Brain pericyte (primary cell): ENCODE data around the gene PRKAG2.

Experiments
- DNase-seq: peaks from one replicate; pipeline ENCODE4 v3.0.0-alpha.2; 2012; ENCODE audit warnings: low read depth, low spot score

The PRKAG2 gene

DNA sequence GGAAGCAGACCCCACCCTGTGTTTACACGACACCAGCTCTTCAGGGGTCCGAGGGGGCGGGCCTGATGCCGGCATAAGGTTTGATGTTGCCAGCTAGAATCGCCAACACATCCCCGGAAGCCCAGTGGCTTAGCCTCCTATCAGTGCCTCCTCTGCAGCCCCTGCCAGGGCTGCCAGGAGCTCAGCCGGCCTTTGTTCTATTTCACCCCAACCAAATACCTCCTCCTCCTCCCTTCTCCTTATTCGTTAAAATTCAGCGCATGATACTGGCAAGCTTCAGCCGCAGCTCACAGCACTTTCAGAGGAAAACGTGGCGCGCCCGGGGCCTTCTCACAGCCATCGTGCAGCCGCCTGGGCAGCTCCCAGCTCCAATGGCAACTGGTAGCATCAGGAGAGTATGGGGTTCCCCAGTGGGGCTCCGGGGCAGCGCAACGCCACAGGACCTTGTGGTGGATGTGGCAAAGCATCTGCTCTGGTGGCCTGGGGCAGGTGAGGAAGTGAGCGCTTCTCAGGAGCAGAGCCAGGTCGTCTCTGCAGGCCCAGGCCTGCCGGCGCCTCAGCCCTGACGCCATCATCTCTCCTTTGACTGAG, 180.9 kb downstream of the PRKAG2 start:
- no peak for DNase-seq

- DNase-seq: no peak
These were observed 181.9 kb downstream of the PRKAG2 start for GRCh38 chr7:151694828-151695580.

DNA sequence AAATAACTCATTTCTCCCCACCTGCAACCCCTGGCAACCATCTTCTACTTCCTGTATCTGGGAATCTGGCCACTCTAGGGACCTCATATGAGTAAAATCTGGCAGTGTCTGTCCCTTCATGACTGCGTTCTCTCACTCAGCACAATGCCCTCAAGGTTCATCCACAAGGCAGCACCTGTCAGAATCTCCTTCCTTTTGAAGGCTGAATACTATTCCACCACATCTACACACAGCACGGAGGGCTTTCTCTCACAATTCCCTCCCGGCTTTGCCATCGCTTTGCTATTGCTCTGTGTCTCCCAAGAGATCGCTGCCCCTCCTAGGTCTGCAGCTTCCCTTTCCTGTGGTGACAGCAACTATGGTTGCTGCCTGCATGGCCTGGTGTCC, 182.5 kb downstream of the PRKAG2 start:
- DNase-seq: no peak

DNA sequence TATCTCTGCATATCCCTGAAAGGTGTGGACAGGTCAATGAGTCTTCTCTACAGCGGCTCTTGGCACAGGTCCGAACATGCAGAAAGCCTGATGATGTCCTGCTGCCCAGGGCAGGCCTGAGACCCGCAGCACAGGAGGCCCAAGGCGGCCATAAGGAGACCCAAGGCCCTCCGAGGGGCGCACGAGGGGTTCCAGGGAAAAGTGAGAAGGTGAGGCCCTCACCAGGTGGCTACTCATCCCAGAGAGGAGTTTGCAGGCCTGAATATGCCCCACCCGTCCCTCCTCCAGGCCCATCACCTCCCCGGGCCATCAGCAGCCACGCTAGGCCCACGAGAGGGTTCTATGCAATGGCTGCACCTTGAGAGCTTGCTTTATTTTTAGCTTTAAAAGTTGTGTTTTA, 183.8 kb downstream of the PRKAG2 start:
- no peak for DNase-seq

DNA sequence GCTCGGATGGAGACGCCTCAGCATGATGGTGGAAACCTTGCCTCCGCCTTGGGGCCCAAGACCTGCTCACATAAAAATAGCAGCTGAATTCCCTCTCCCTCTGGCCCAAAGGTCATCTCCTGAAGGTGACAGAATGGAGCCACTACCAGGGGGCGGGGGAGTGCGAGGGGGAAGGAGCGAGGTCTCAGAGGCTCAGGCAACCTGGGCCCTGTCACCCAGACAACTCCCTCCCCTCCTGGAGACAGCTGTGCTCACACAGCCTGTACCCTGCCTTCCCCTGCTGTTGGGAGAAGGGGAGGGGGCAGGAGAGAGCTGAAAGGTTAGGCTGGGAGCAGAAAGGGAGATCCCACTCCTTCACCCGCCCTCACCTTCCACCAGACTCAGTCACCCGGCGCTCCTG, 184.2 kb downstream of the PRKAG2 start:
- DNase-seq: no peak

GRCh38 chr7:151691449-151691848, 185.5 kb downstream of the PRKAG2 start:
- DNase-seq: no peak

DNA sequence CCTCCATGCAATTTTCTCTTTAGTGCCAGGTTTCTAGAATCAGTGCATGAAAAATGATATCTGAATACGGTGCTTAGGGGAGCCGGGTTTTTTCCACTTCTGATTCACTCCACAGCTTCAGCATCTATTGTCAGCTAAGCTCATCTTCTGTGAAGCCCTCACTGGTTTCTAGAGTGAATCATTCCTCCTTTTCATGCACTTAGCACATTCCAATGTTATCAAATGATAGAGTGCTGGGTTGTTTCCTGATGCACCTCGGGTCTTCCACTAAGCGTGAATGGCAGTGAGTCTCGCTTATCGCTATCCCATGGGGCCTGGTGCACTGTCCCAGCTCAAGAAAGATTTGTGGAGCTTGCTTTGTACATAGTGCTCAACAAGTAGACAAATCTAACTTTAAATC, 186.3 kb downstream of the PRKAG2 start:
- DNase-seq: no peak

DNA sequence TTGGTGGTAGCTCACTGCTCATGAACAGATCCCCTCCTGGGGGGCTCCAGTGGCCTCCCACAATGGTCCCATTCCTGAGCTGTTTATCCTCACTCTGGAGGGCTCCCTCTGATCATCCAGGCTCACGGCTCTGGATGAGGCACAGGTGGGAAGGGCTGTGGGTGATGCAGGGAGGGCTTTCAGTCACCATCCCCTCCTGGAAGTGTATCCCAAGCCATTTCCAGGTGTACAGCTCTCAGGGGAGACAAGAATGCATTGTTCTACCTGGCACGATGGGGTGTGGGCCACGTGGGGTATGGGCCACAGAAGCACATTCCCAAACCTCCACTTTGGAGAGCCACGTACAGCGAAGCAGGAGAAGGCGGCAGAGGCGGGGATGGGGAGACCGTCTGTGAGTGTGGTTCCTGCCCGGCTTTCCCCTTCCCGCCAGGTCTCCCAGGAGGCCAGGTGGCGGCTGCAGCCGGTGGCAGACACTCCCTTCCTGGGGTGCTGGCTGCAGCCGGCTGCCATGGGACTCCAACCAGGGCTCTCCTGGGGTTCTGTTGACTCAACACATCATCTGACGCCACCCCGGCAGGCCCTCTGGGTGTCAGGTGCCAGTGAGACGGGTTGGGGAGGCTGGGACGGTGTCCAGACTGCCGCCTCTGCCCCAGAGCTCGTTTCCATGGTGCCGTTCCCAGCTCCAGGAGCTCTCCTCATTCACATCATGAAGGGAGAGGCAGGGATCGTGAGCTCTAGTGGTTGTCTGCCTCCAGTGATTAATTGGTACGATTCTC, 187.5 kb downstream of the PRKAG2 start:
- DNase-seq: no peak

GRCh38 chr7:151688236-151688780, 188.6 kb downstream of the PRKAG2 start:
- DNase-seq: no peak

- no peak for DNase-seq
These were observed 189.2 kb downstream of the PRKAG2 start for GRCh38 chr7:151687523-151688235.

DNA sequence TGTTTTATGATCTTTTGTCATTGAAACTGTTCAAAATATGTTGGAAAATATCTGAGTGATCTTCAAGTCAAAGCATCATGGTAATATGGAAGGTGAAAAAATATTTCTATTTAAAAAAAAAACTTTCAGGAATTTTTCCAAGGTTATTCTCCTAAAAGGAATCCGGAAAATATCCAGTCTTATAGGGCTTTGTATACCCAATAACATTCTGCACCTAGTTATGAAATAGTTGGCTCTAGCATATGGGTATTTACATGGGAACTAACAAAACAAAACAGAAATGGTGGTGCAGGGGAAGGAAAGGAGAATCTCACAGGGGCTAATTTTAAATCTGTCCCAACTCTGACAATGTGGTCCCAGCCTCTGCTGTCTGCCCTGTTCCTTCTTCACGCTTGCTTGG, 190.1 kb downstream of the PRKAG2 start:
- no peak for DNase-seq

GRCh38 chr7:151686016-151686766, 190.7 kb downstream of the PRKAG2 start:
- DNase-seq: no peak

GRCh38 chr7:151684408-151685175, 192.3 kb downstream of the PRKAG2 start:
- no peak for DNase-seq

GRCh38 chr7:151683615-151684407, 193.1 kb downstream of the PRKAG2 start:
- DNase-seq: no peak

- DNase-seq: no peak
These were observed 193.9 kb downstream of the PRKAG2 start for GRCh38 chr7:151682831-151683614.

GRCh38 chr7:151681726-151682125, 195.2 kb downstream of the PRKAG2 start:
- no peak for DNase-seq

GRCh38 chr7:151680810-151681209, 196.1 kb downstream of the PRKAG2 start:
- no peak for DNase-seq

DNA sequence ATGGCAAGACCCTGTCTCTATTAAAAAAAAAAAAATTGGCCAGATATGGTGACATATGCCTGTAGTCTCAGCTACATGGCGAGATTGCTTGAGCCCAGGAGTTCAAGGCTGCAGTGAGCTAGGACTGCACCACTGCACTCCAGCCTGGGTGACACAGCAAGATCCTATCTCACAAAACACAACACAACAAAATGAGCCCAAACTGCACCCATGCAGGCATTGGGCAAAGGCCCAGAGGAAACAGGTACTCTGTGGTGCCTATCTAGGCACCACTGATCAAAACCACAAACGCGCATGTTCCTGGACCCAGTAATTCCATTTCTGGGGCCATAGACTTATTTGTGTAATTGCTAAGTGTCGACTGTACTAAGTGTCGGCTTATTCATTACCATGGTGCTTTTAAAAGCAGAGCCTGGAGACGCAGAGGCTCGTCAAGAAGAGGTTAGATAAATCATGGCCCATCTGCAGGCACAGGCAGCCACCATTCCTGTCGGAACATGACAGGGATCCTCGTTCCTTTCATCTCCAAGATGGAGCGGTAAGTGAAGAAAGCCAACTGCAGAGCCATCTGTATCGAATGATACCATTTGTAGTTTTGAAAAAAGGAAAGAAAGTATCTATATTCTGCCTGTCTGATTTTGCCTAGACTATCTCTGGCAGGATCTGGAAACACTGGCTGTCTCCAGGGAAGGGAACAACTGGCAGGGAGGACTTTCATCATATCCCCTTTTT, 196.9 kb downstream of the PRKAG2 start:
- DNase-seq: no peak
